ENCODE data around the gene ADAMTSL1.

DNA sequence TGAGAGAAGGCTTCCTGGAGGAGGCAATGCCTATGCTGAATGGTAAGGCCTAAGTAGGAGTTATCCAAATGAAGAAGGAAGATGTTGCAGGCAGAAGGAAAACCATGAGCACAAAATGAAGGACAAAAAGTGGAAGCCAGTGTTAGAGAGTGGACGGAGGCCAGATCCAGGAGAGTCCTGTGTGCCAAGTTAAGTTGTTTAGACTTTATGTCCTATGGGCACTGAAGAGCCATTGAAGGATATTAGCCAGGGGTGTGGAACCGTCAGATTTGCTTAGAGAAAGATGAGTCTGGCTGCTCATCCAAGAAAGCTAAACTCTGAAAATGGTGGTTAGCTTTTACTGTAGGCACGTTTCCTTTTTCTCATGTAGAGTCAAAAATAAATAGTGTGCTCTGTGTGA is 254.7 kb downstream of the ADAMTSL1 start:
- TF ChIP-seq CBFA2T2 (conservative IDR thresholded peaks at IDR 0.05) (no peak), REST (IDR thresholded peaks at IDR 0.05; ENCODE audit: borderline replicate concordance) (no peak), REST (CRISPR knock-in tag; IDR thresholded peaks at IDR 0.05; ENCODE audit: low read depth) (no peak), ZNF174 (CRISPR knock-in tag; IDR thresholded peaks at IDR 0.05) (no peak), ZNF12 (CRISPR knock-in tag; IDR thresholded peaks at IDR 0.05) (no peak), CTCF (IDR thresholded peaks at IDR 0.05 in 2 of 3, conservative IDR thresholded peaks at IDR 0.05 in 1 of 3; ENCODE audit: insufficient read depth in 2 of 3, low read depth in 1 of 3, low read length in 3 of 3) (no peak), ZNF184 (CRISPR knock-in tag; IDR thresholded peaks at IDR 0.05) (no peak), CHCHD3 (CRISPR knock-in tag; IDR thresholded peaks at IDR 0.05) (no peak), ZZZ3 (IDR thresholded peaks at IDR 0.05) (no peak), ETV5 (CRISPR knock-in tag; IDR thresholded peaks at IDR 0.05; ENCODE audit: low read depth) (no peak), ZSCAN32 (CRISPR knock-in tag; IDR thresholded peaks at IDR 0.05) (no peak)
- TF ChIP-seq, protein P1, sequence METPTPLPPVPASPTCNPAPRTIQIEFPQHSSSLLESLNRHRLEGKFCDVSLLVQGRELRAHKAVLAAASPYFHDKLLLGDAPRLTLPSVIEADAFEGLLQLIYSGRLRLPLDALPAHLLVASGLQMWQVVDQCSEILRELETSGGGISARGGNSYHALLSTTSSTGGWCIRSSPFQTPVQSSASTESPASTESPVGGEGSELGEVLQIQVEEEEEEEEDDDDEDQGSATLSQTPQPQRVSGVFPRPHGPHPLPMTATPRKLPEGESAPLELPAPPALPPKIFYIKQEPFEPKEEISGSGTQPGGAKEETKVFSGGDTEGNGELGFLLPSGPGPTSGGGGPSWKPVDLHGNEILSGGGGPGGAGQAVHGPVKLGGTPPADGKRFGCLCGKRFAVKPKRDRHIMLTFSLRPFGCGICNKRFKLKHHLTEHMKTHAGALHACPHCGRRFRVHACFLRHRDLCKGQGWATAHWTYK (CRISPR knock-in tag; IDR thresholded peaks at IDR 0.05), result no peak

Data from K562 (cell line).